ENCODE measurements around the gene UBE3C.
A peak's percentile ranks its signal among the peaks of the same experiment; 100 is the strongest.

Gene UBE3C

DNA sequence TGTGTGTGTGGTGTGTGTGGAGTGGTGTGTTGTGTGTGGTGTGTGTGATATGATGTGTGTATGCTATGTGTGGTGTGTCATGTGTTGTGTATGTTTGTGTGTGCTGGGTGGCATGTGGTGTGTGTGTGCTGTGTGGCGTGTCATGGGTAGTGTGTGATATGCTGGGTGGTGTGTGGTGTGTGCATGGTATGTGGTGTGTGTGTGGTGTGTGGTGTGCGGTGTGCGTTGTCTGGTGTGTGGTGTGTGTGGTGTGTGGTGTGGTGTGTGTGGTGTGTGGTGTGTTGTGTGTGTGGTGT lies 160.5 kb downstream of the UBE3C start:
- DNase-seq = no peak

GRCh38 chr7:157299613-157300368 lies 161.1 kb downstream of the UBE3C start:
- DNase-seq = peak; percentile 73

DNA sequence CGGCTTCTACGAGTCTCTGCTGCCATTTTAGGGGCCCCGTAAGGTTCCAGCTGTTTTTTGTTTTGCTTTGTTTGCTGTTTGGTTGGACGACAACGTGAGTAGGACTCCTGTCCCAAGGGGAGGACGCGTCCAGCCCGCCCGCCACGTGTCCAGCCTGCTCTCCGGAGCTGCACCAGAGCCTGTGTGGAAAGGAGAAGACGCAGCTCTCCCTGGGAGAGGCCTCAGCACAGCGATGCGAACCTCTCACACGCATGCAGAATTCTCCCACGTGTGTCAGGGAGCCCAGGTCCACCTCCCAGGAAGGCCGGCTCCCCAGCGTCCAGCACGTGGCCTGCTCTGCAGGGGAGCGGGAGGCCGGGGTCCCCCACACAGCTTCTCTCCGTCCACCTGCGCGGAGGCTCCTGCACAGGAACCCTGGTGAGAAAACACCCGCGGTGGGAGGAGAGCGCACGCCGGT lies 161.7 kb downstream of the UBE3C start:
- DNase-seq = no peak

DNA sequence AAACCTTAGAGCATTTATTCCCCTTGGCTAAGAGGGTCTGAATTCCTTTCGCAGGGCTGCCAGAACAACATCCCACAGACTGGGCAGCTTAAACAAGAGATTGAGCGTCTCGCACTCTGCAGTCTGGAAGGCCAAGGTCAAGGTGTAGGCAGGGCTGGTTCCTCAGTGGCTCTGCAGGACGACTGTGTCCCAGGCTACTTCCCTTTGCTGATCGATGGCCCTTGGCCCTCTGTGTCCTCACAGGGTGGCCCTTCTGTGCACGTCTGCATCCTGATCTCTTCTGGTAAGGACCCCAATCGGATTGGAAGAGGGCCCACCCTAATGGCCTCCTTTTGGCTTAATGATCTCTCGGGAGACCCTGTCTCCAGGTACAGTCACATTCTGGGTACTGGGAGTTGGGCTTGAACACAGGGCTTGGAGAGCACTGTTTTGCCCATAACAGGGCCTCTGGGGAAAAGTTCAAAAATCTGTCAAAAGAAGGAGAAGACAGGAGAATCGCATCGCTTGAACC lies 162.9 kb downstream of the UBE3C start:
- no peak for DNase-seq

DNA sequence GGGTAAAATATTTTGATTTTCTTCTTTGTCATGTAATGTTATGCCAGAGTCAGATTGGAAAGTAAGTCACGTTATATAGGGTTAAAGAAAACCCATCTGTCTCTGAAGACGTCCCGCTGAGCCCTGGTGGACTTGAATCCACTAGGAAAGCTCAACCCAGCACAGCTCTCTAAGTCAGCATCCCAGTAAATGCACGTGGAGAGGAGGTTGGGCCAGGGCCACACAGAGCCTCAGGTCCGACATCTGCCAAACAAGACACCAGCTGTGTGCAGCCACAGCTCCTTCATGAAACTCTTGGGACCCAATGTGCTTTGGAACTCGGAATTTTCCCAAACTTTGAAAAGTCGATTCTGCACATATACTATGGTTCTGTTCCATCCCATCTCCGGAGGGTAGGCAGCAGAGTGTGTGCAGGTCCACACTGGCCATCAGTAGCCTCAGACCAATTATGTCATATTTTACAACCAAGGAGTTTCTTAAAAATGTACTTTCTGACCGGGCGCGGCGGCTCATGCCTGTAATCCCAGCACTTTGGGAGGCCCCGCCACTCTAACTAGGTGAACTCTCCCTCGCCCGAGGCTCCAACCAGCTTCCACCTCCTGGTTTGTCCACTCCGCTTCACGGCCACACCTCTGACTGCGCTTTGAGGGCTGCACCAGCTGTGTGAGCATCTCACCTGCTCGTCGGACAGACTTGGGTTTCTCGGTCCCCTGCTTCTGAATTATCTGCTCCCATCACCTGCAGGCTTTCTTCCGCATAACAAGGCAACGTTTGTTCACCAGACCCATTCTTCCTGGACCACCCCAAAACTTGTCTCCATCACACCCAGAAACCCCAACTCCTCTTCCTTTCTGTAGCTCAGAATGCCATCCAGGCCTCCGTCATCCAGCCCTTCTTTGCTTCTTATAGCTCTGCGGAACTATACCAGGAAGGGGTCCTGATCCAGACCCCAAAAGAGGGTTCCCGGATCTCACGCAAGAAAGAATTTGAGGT lies 168.4 kb downstream of the UBE3C start:
- no peak for DNase-seq

- peak; percentile 37 for DNase-seq
Measured at GRCh38 chr7:157309988-157310668, 171.4 kb downstream of the UBE3C start.

GRCh38 chr7:157310676-157311185 lies 172.0 kb downstream of the UBE3C start:
- no peak for DNase-seq

- DNase-seq = no peak
Measured at GRCh38 chr7:157312941-157313340, 174.2 kb downstream of the UBE3C start.

DNA sequence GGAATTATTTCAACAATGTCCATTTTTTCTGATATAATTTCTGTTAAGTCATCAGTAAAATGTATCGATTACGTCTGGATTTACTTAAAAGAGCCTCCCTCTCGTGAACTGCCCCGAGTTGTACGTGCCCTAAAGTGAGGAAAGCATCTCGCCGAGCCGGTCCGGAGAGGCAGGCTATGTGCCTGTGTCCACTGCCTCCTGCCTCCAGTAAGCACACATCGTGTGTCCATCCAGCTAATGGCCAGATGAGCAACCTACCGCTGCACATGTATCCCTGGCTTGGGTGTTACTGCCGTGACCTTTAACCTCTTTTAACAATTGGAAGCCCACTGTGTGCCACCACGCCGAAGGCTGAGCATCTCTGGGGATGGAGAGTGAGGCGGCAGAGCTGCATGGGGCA lies 174.9 kb downstream of the UBE3C start:
- no peak for DNase-seq

GRCh38 chr7:157318015-157318706 lies 179.4 kb downstream of the UBE3C start:
- no peak for DNase-seq
